ENCODE data around the gene RASD2.

RASD2 gene

GRCh38 chr22:35561796-35562526, 21.3 kb downstream of the RASD2 start:
- peak; percentile 81 for DNase-seq

DNA sequence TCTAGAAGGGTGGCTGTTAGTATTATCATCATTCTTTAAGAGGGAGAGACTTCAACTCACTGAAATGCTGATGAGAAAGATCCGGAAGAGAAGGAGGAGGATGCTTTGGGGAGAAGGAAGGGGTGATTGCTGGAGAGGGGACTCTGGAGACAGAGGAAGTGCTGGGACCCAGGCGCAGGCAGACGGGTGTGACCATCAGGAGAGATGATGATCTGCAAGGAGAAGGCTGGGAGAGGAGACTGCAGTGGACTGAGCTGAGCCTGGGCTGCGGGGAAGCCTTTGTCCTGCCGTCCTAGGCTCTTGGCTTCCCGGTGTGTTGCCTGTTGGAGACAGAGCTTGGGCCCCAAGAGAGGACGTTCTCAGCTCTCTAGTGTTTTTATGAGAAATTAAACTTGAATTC, 22.6 kb downstream of the RASD2 start:
- no peak for DNase-seq

DNA sequence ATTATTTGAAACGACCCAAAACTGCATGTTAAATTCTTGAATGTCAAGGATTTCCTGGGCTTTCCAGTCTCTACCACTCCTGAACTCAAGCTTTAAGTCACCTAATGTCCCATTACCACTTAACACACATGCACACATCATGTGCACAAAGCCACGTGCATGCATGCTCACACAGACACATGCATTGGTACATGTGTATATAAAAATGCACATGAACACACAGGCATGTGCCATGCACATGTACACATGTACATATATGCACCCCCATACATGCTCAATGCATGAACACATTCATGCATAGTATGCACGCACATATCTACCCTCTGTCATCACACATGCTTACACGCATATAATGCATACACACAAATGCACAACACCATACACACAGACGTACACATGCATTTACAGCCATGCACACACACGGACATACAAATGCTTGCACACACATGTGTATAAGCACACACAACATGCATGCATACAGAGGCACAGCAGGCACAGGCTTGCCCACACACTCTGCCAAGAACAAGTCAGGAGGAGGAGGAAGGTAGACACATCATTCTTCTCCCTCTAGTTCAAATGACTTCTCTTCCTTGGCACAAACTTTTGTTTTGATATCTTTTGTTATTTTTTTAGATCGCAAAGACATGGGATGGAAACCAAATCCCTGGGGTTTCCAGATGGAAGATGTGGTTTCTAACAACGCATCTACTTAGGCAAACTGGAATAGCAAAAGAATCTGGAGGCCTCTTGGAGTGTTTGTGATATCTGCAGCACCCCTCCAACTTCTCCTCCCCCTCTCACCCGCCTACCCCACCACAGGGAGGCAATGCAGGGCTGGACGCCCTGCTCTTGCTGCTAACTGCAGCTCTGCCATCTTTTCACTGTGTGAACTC, 24.6 kb downstream of the RASD2 start:
- peak; percentile 83 for DNase-seq

DNA sequence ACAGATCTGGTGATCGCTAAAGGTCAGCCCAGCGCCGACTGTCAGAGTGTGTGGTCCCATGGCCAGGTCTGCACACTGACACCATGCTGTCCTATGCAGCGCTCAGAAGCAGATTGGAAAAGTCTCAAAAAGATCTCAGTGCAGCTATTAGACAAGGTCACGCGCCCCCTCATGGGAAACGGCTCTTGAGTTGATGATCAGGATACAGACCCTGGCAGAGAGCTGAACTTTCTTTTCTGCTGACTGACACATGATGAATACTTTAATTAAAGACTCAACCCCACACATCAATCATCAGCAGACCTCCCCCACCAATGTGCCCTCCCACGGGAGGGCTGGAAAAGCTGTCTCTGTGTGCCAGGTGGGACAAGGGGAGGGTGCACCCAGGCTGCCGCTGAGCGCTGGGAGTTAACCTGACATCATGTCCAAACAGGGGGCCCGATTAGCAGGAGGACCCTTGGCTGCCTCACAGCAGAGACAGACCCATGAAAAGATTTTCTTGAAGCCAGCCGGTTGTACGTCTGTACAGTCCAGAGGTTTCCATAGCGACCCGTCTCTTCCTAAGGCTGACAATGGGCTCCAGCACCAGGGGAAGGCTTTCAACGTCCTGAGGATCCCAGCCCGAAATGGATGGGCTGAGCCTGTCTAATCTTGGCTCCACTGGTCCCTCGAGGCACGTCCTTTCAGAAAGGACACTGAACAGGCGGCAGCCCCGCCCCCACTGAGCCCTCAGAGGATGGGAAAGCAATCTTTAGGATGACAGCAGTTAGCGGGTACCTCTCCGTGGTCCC, 26.9 kb downstream of the RASD2 start:
- DNase-seq: no peak

DNA sequence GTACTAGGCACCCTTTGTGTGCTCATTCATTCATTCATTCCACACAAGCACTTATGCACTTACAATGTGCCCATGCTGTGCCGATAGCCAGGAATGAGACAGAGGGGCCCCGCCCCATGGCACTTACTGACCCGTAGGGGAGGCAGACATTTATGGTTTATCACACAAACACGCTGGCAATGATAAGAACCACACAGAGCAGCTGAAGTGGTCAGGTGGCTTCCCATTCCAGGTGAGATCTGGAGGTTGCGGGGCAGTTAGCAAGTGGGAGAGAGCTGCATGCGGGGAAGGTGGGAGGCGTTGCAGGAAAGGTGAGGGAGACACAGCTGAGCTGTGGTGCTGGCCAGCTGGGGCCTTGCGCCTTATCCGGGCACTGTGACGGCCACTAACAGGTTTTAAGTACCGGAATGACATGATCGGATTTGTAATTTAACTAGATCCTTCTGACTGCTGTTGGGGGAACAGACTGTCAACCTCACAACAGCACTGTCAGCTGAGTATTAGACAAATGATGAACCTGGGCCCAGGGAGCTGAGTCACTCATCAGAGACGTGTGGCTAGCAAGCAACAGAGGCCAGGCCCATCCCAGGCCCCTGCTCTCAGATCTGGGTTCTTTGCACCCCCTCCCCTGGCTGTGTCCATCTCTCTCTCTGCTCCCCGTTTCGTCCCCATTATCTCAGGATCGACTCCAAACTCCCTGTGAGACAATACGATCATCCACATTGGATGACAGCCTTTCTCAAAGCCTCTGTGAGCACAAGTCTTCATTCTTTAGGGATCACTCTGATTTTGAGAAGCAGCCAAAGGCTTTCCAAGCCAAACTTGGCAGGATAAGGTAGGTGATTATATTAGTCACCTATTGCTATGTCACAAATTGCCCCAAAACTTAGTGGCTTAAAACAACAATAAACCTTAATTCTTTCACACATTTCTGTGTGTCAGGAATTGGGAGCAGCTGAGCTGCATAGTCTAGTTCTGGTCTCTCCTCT, 28.4 kb downstream of the RASD2 start:
- peak; percentile 55 for DNase-seq

GRCh38 chr22:35569916-35570315, 29.3 kb downstream of the RASD2 start:
- no peak for DNase-seq

DNA sequence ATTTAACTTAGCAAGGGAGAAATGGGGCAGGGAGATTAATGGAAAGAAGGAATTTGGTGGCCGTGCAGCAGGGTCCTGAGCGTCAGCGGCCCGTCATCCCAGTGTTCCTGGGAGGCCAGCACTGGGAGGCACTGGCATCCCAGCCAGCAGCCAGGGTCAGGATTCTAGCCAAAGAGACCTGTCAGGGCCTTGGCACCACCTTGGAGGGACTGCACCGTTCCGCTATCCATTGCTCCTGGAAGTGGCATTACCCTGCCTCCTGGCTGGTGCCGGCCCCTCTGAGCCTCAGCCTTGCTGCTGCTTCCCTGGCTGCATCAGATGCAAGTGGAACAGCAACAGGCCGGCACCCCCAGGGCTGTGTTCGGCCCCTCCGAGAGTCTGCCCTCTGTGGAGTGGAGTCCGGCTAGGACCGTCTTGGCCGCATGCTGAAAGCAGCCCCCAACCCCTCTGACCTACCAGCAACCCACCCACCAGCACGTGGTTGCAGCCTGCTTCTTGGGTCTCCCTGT, 30.1 kb downstream of the RASD2 start:
- DNase-seq: no peak

DNA sequence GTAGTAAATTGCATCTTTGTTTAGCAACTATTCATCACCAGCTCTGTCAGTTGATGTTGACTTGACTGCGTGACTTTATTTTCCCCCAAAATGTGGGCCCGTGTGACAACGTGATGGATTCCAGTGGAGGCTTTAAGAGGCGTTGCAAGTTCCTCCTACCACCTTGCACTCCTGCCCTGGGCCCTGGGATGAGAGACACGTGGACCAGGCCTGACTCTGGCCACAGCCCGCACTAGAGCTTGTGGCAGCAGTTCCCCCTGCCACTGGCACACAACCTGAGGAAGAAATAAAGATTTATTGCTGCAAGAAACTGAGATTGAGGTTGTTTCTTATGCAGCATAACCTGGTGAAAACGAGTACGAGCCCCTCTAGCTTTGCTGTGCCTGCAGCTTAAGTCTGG, 31.9 kb downstream of the RASD2 start:
- no peak for DNase-seq

GRCh38 chr22:35575116-35575748, 34.6 kb downstream of the RASD2 start:
- peak; percentile 20 for DNase-seq

DNA sequence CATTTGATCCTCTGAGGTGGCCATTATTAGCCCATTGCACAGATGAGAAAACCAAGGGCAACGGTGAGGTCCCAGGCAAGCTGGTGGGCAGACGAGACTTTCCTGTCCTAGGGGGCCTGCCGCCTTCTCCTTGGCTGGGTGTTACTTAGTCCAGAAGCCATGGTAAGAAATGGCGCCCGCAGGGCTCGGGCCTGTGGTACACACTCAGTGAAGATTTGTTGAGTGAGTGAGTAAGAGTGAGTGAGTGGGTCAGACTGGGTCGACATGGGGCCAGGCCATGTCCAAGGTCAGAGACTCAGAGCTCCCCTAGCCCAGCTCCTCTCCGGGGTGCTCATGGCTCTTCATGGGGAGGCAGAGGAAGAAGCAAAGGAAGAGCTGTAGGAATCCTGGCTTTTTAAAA, 36.0 kb downstream of the RASD2 start:
- no peak for DNase-seq

DNA sequence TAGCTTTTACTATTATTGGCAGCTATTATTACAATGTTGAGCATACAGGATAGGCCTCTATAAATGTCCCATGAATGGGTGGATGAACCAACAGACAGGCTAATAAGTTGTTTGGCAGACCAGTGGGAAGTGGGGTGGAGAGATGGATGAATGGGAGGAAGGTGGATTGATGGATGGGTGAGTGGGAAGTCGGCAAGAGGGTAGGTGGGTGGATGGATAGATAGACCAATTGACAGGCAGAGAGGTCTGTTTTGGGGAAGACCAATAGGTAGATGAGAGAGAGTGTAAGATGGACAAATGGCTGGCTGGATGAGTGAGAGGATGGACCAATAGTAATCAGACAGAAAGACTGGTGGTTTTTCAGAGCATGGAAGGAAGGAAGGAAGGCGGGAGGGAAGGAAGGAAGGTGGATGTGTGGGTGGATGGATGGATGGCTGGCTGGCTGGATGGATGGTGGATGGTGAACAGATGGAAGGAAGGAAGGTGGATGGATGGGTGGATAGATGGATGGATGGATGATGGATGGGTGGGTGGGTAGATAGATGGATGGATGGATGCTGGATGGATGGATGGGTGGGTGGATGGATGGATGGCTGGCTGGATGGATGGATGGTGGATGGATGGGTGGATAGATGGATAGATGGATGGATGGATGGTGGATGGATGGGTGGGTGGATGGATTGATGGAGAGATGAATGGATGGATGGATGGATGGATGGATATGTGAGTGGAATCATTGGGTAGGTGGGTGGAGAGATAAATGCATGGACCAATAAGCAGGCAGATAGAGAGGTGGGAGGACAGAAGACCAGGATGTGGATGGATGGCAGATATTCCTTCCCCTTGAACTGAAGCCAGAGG, 37.4 kb downstream of the RASD2 start:
- no peak for DNase-seq

GRCh38 chr22:35578836-35579575, 38.4 kb downstream of the RASD2 start:
- no peak for DNase-seq

DNA sequence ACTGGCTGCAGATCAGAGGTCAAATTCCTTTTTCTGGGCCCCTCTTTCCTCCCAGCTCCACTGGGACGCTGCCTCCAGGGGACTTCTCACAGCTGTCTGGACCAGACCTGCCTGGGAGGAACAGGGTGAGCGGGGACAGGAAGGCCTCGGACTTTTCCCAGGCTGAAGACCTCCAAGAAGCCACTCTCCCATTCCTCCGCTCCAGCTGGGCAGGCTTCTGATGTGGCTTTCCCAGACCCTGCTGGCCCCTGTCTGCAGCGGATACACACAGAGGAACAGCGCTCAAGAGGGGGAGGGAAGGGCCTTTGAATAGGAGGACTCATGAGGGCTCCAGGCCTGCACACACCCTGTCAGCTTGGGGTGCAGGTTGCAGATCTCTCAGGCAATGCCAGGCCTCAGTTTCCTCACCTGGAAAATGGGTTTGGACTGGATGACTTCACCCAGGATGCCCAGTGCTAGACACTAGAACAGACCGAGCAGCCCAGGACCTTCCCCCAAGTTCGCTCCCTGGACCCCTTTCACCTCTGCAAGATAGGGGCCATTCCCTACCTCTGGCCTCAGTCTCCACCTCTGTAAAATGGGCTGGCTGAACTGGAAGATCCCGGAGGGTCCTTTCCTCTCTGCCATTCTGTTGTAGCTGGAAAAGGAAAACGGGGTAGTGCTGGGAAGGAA, 39.9 kb downstream of the RASD2 start:
- no peak for DNase-seq

DNA sequence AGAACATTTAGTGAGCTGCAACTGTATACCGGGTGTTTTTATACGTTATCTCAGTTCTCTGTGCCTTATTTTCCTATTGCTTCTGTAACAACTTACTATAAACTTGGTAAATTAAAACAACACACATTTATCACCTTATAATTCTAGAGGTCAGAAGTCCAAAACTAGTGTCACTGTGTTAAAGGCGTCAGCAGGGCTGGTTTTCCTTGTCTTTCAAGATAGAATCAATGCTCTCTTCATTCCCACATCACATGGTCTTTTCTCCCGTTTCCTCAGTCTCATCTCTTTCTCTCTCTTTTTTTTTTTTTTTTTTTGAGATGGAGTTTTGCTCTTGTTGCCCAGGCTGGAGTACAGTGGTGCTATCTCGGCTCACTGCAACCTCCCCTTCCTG, 40.4 kb downstream of the RASD2 start:
- DNase-seq: no peak

- no peak for DNase-seq
Observed at GRCh38 chr22:35582218-35582860, 41.7 kb downstream of the RASD2 start.

DNA sequence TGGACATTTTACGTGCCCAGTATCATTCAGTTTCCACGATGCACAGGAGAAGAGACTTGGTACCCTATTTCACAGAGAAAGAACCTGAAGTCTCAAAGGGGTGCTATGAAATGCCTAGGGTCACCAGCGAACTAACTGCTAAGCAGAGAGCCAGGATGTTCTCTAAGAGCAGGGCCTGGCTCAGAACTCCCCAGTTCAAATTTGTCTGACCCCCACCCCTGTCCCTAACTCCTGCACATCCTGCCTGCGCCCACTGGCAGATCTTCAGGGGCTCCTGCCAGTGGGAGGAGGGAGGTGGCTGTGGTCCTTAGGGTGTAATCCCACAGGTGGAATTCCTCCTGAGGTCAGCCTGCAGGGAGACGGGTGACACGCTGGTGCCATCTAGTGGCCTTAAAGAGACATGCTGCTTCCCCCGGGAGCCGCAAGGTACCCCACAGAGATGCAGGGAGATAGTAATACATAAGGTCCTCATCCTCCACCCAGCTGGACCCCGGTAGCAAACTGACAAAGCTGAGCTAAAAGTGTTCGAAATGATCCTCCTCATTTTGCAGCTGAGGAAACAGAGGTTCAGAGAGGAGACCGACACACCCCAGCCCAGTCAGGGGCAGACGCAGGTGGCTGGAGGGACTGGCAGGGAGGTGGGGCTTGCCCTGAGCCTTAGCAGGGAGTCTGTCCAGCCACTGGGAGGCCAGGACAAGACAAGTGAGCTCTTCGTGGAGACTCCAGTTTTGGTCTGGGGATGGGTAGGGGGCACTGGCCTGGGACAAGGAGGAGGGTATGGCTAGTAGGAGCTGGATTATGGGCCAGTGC, 42.4 kb downstream of the RASD2 start:
- DNase-seq: peak; percentile 59

GRCh38 chr22:35586771-35587170, 46.1 kb downstream of the RASD2 start:
- DNase-seq: no peak

Measured in fibroblast of skin of scalp (primary cell).